T follicular helper cell (primary cell): ENCODE measurements around the gene CTNNA1.

Experiments used
- DNase-seq: peaks from one replicate; pipeline ENCODE4 v3.0.0-alpha.2; 2020; ENCODE audit warnings: low read depth

Gene CTNNA1

DNA sequence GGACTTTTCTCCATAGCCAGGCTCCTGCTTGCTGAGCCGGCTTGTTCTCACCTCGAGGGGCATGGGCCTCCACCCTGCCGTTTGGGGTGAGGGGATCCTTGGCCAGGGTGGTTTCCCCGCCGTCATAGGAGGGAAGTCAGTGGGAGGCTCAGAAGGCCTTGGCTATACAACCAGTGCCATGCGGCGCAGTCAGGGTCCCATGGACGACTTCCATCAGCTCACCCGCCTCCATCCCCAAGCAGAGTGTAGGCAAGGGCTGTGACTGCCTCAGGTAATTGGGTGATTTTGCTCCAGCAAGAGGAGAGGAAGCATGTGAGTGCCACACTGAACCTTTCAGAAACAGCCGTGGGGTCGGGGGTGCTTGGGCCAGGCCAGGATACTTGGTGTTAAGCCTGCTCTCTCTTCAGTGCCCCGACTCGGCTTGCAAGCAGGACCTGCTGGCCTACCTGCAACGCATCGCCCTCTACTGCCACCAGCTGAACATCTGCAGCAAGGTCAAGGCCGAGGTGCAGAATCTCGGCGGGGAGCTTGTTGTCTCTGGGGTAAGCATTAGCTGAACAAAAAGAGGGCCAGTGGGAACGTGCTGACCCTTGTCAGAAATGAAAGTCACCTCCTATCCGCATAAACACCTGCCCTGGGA, 179.1 kb downstream of the CTNNA1 start:
- no peak for DNase-seq

DNA sequence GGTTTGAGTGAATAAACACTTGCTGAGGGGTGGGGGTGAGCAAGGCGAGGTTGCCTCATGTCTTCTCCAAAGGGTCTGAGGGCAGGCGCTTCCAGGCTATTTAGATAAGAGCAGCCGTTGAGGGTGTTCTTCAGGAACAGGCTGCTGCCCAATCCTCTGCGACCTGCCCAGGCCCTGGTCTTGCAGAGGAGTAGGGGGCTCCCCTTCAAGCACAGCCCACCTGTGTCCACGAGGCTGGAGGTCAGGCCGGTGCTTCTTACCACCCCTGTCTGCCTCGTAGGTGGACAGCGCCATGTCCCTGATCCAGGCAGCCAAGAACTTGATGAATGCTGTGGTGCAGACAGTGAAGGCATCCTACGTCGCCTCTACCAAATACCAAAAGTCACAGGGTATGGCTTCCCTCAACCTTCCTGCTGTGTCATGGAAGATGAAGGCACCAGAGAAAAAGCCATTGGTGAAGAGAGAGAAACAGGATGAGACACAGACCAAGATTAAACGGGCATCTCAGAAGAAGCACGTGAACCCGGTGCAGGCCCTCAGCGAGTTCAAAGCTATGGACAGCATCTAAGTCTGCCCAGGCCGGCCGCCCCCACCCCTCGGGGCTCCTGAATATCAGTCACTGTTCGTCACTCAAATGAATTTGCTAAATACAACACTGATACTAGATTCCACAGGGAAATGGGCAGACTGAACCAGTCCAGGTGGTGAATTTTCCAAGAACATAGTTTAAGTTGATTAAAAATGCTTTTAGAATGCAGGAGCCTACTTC, 180.5 kb downstream of the CTNNA1 start:
- DNase-seq, result no peak

GRCh38 chr5:138934971-138935370, 181.7 kb downstream of the CTNNA1 start:
- no peak for DNase-seq

DNA sequence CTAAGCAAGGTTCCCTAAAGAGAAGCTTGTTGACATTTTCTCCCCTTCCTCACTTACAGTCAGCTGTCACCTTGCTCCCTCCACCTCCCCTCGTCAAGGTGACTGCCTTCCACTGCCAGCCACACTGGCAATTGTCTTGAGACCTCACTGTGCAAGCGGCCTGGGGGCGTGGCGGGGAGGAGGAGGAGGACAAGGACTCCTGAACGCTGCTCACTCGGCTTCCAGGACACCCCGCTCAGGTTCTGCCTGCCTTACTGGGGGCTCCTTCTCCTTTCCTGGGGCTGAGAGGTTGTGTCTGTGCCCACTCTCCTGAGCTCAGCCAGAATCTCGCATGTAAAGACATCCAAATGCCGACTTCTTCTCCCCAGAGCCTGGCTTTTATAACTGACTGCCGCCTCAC, 182.2 kb downstream of the CTNNA1 start:
- no peak for DNase-seq

DNA sequence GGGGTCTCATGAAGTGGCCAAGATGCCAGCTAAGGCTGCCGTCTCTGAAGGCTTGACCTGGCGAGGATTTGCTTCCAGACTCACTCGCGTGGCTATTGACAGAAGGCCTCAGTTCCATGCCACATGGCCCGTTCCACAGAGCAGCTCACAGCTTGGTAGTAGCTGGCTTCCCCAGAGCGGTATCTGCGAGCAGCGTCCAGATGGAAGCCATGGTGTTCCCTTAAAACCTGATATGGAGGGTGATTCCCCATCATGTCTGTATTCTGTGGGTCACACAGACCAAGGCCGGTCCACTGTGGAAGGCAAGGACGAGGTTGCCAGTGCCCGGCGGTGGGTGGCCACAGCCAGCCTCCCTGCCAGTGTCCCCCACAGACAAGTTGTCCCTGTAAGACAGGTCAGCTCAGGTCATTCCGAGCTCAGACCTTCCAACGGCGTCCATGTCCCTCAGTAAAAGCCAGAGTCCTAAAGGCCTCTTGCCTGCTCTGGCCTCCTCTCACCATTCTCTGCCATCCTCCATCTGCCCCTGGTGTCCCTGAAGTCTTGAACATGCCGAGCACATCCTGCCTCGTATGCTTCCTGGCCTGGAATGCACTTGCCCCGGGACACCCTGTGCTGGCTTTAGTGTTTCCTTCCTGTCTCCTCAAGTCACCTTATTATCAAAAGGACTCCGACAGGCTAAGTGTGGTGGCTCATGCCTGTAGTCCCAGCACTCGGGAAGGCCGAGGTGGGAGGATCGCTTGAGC, 183.2 kb downstream of the CTNNA1 start:
- DNase-seq, result no peak

- no peak for DNase-seq
Measured at GRCh38 chr5:138936968-138937345, 183.7 kb downstream of the CTNNA1 start.

GRCh38 chr5:138937392-138938387, 184.5 kb downstream of the CTNNA1 start:
- no peak for DNase-seq

- no peak for DNase-seq
Measured at GRCh38 chr5:138938526-138938925, 185.3 kb downstream of the CTNNA1 start.

GRCh38 chr5:138942066-138942465, 188.8 kb downstream of the CTNNA1 start:
- DNase-seq, result no peak

DNA sequence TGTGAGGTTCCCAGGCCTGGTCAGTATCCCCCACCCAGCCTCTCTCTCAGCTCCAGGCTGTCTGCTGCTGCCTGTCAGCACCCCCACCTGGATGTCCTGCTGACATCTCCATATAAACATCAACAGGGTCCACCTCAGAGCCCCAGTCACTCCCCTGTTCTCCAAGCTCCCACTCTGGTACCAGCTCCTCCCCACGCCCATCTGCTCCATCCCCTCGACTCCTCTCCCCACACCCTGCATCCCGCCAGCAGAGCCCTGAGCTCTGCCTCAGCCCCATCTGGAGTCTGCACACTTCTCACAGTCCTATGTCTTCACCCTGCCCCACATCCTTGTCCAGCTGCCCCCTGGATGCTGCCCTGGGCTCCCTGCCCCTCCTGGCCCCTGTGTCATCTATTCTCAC, 189.6 kb downstream of the CTNNA1 start:
- DNase-seq, result no peak

DNA sequence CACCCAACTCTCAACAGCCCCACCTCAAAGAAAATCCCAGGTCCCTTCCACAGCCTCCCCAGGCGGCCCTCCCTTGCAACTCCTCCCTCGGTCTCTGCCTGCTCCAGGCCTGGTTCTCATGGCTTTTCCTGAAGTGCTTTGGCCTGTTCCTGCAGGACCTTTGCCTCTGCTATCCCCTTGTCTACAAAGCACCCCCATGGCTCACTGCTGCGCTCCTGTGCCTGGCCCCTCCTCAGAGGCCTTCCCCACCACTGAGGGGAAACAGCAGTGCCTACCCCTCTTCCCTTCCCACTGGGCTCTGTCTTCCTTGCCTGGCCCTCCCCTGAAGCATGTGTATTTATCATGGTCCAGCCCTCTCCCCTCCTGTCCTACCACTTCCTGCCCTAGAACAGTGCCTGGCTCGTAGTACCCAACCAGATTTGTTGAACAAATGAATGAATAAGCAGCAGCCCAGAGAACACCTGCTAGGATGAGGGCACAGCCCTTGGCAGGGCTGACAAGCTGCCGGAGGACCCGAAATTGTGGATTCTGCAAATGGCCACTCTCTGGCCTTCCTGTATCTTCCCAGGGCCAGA, 190.5 kb downstream of the CTNNA1 start:
- DNase-seq, result no peak

- no peak for DNase-seq
Measured at GRCh38 chr5:138944527-138945322, 191.5 kb downstream of the CTNNA1 start.

GRCh38 chr5:138945421-138946240, 192.4 kb downstream of the CTNNA1 start:
- DNase-seq, result no peak

DNA sequence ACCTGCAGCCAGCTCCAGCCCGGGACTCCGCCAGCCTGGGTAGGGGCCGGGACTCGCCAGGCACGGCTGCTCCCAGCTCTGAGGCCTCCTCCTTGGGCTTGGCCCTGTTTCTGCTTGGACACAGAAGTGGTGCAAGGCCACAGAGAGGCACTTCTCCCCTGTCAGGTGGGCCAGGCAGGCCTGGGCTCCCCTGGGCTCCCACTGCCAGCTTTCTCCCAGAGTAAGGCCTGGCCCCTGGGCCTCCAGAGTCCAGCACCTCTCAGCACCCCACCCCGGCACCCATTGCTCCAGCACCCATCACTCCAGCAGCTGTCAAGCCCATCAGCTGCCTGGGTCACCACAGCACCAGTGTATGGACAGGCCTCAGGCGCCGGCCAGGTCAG, 193.0 kb downstream of the CTNNA1 start:
- no peak for DNase-seq

- no peak for DNase-seq
Measured at GRCh38 chr5:138946831-138947560, 193.8 kb downstream of the CTNNA1 start.

GRCh38 chr5:138947780-138948179, 194.6 kb downstream of the CTNNA1 start:
- no peak for DNase-seq

GRCh38 chr5:138948471-138949222, 195.4 kb downstream of the CTNNA1 start:
- DNase-seq, result no peak

DNA sequence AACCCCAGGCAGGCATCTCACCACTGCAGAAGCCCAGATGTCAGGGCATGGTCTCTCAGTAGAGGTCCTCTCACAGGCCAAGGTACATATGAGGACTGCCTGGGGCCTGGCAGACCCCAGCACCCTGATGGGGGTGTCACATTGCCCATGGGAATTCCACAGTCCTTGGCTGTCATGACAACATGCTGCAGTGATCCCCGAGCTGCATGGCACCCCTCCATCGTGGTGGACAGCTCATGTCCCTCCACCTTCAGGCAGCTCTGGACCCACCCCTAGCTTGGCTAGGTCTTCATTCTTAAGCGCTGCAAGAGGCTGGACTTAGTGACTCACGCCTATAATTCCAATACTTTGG, 196.0 kb downstream of the CTNNA1 start:
- DNase-seq, result no peak
